ENCODE data around the gene DYNLL1.
A peak's percentile ranks its signal among the peaks of the same experiment; 100 is the strongest.

DNA sequence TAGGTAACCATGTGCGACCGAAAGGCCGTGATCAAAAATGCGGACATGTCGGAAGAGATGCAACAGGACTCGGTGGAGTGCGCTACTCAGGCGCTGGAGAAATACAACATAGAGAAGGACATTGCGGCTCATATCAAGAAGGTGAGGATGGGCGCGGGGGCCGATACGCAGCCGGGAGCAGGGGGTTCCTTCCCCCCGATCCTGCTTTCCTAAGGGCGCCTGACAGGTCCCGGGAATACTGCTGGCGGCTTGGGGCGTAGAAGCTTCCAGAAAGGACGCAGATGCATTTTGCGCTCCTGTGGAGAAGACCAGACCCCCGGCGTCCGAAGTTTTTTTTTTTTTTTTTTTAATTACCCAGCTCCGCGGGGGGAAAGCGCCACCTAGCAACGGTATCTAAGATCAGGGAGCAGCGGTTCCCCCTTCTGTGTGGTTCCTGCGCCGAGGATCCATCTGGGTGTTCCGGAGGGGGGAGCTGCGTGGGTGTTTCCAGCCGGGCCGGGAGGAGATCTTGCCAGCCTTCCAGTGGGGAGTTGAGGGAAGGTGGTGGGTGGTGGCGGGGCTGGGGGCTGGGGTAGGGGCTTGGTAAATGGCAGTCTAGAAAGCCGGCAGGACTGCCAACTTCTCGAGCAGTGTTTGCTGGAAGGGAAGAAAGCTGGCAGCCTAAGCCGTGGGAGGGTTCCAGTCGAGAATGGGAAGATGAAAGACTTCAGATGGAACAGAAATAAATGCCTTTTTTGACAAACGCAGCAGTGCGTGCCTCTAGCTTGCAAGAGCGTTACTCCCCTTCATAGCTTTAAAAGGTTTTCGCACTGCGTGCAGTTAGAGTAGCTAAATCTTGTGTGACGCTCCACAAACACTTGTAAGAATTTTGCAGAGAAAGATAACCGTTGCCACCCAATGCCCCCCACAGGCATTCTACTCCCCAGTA lies 764 bp downstream of the DYNLL1 start:
- no peak for TF ChIP-seq TAF1 (conservative IDR thresholded peaks at IDR 0.05)
- TF ChIP-seq SP1 (IDR thresholded peaks at IDR 0.05), result no peak
- TF ChIP-seq, protein P1, sequence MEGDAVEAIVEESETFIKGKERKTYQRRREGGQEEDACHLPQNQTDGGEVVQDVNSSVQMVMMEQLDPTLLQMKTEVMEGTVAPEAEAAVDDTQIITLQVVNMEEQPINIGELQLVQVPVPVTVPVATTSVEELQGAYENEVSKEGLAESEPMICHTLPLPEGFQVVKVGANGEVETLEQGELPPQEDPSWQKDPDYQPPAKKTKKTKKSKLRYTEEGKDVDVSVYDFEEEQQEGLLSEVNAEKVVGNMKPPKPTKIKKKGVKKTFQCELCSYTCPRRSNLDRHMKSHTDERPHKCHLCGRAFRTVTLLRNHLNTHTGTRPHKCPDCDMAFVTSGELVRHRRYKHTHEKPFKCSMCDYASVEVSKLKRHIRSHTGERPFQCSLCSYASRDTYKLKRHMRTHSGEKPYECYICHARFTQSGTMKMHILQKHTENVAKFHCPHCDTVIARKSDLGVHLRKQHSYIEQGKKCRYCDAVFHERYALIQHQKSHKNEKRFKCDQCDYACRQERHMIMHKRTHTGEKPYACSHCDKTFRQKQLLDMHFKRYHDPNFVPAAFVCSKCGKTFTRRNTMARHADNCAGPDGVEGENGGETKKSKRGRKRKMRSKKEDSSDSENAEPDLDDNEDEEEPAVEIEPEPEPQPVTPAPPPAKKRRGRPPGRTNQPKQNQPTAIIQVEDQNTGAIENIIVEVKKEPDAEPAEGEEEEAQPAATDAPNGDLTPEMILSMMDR (IDR thresholded peaks at IDR 0.05; ENCODE audit: low read depth, low read length, missing input control), result no peak
- no peak for TF ChIP-seq FOXA1 (IDR thresholded peaks at IDR 0.05)
- TF ChIP-seq, protein P2, sequence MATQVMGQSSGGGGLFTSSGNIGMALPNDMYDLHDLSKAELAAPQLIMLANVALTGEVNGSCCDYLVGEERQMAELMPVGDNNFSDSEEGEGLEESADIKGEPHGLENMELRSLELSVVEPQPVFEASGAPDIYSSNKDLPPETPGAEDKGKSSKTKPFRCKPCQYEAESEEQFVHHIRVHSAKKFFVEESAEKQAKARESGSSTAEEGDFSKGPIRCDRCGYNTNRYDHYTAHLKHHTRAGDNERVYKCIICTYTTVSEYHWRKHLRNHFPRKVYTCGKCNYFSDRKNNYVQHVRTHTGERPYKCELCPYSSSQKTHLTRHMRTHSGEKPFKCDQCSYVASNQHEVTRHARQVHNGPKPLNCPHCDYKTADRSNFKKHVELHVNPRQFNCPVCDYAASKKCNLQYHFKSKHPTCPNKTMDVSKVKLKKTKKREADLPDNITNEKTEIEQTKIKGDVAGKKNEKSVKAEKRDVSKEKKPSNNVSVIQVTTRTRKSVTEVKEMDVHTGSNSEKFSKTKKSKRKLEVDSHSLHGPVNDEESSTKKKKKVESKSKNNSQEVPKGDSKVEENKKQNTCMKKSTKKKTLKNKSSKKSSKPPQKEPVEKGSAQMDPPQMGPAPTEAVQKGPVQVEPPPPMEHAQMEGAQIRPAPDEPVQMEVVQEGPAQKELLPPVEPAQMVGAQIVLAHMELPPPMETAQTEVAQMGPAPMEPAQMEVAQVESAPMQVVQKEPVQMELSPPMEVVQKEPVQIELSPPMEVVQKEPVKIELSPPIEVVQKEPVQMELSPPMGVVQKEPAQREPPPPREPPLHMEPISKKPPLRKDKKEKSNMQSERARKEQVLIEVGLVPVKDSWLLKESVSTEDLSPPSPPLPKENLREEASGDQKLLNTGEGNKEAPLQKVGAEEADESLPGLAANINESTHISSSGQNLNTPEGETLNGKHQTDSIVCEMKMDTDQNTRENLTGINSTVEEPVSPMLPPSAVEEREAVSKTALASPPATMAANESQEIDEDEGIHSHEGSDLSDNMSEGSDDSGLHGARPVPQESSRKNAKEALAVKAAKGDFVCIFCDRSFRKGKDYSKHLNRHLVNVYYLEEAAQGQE (IDR thresholded peaks at IDR 0.05), result no peak
- TF ChIP-seq, protein P3, sequence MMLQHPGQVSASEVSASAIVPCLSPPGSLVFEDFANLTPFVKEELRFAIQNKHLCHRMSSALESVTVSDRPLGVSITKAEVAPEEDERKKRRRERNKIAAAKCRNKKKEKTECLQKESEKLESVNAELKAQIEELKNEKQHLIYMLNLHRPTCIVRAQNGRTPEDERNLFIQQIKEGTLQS (IDR thresholded peaks at IDR 0.05), result no peak
- no peak for TF ChIP-seq YY1 (IDR thresholded peaks at IDR 0.05)
- no peak for TF ChIP-seq JUND (IDR thresholded peaks at IDR 0.05)
- no peak for TF ChIP-seq RXRA (IDR thresholded peaks at IDR 0.05)
- TF ChIP-seq FOXA2 (IDR thresholded peaks at IDR 0.05), result no peak
- peak; percentile 20 to 73 for TF ChIP-seq EGR1 (IDR thresholded peaks at IDR 0.05; ENCODE audit: low read depth in 2 of 2)
- TF ChIP-seq, protein P4, sequence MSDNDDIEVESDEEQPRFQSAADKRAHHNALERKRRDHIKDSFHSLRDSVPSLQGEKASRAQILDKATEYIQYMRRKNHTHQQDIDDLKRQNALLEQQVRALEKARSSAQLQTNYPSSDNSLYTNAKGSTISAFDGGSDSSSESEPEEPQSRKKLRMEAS (IDR thresholded peaks at IDR 0.05), result no peak
- no peak for TF ChIP-seq GABPA (IDR thresholded peaks at IDR 0.05 in 1 of 2, conservative IDR thresholded peaks at IDR 0.05 in 1 of 2)

Data from liver (tissue), 3 donors.